Lower leg skin (tissue), 4 donors: Measurements from ENCODE around the gene CD2. TPM values are rescaled to one million over a fixed set of nuclear protein-coding genes. Genes with fewer than 3 reads are reported as not detected.

ENCODE experiments used
- DNase-seq, 2 donors: peaks; one replicate each; pipeline ENCODE4 v3.0.0-alpha.2; 2019; ENCODE audit warnings: low spot score in 2 of 2
- H3K4me3 ChIP-seq: fragments of 200-600 bp; sonication (generic); 2 replicates; pipeline ENCODE4 v1.5.1; 2017; ENCODE audit warnings: mild to moderate bottlenecking, low read depth; ENCODE audit not compliant: poor library complexity, severe bottlenecking
- POLR2A ChIP-seq, 2 donors: fragments of 450-650 bp; IDR thresholded peaks; one replicate each; pipeline ENCODE4 v1.6.1; 2016 to 2017; ENCODE audit warnings: antibody characterized with exemption in 2 of 2, mild to moderate bottlenecking in 1 of 2, moderate library complexity in 1 of 2
- WGBS, 2 donors: methylation state at CpG; one replicate each; pipeline ENCODE4 v1.1.5; 2018; 5-methylcytosine and 5-hydroxymethylcytosine counted together
- intact Hi-C: fragments of 100-400 bp; cut with DNase I; formaldehyde crosslinking; loops from one replicate; pipeline ENCODE4 v1.15.0; 2023; ENCODE audit warnings: low total_unique reads
- total RNA-seq, 4 donors: library from RNA; depleted of rRNA; stranded (reverse); fragments of >200 nt; gene quantifications; one replicate each; pipeline ENCODE4 v1.1.0, GENCODE V29; 2016
- TF ChIP-seq, protein P1 (sequence below), 3 donors: fragments of 450-650 bp; IDR thresholded peaks; one replicate each; pipeline ENCODE4 v1.5.1; 2016; ENCODE audit warnings: antibody characterized with exemption in 3 of 3, mild to moderate bottlenecking in 3 of 3, moderate library complexity in 2 of 3

CD2 gene
- total RNA-seq, 4 donors from 2014 or later = 0.78 to 1.1 (median 1.1) TPM; not detected in 1

DNA sequence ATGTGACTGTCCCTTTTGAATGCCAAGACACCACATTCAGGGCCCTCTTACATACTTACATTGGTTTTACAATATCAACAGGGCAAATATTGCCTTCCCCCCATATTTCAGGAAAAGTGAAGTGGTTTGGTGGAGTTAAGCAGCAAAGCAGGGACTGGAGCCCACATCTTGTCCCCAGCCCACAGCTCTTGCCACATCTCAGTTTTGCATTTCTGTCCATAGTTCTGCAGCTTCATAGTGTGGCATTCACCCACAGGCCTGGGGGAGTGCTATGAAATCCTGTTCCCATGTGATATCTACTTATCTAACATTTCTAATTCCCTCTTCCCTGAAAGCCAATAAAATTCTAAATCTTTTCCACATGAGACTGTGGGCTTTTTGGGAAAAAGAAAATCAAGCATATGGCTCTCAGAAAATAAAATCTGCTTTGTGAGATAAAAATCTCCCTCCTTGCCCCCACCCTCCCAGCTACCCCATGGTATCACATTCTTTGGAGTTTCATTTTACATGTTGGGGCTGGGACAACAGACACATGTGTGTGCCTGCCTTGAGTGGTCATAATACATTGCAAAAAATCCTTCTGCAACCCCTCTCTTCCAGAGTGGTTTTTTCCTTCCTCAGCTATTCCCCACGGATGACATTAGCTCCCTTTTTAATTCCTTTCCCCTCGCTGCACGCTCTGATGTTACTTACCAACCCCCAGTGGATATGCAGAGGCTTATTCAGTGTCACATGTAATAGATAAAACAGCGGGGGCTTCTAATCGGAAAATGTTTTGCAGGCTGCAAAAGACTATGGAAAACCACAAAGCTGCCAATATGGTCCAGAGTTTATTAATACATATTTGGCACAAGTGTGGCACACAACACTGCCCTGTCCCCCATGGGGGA is 20.5 kb upstream of the CD2 start:
- TF ChIP-seq POLR2A (IDR thresholded peaks at IDR 0.05) = no peak
- TF ChIP-seq, protein P1, sequence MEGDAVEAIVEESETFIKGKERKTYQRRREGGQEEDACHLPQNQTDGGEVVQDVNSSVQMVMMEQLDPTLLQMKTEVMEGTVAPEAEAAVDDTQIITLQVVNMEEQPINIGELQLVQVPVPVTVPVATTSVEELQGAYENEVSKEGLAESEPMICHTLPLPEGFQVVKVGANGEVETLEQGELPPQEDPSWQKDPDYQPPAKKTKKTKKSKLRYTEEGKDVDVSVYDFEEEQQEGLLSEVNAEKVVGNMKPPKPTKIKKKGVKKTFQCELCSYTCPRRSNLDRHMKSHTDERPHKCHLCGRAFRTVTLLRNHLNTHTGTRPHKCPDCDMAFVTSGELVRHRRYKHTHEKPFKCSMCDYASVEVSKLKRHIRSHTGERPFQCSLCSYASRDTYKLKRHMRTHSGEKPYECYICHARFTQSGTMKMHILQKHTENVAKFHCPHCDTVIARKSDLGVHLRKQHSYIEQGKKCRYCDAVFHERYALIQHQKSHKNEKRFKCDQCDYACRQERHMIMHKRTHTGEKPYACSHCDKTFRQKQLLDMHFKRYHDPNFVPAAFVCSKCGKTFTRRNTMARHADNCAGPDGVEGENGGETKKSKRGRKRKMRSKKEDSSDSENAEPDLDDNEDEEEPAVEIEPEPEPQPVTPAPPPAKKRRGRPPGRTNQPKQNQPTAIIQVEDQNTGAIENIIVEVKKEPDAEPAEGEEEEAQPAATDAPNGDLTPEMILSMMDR (IDR thresholded peaks at IDR 0.05) = no peak
- intact Hi-C loops = no loop called here
- no peak for DNase-seq
- no peak overlapping the region for H3K4me3 ChIP-seq
- WGBS, 2 donors = 71 to 75% methylated on average over 5 of the region's 5 CpGs

DNA sequence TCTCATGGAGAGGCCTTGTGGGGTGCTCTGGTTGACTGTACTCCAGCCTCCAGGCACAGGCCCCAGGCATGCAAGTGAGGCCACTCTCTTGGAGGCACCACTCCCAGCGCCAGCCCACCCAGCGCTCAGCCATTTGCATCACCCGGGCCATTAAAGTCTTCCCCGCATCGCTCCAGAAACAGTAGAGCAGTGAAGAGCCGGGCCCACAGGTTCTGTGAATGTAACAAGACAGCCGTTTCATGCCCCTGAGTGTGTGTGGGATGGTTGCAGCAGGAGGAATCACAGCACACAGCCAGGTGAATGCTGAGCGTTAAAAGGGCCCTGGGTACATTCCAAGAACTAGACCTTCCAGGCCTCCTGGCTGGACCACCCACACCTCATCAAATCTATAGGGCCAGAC is 19.0 kb upstream of the CD2 start:
- TF ChIP-seq POLR2A (IDR thresholded peaks at IDR 0.05) = no peak
- no peak overlapping the region for H3K4me3 ChIP-seq
- intact Hi-C loops = loop anchor here (5.0 kb wide), 1 partner anchor 322 kb away; no protein-coding TSS in a partner anchor
- 90 to 96% methylated on average over 8 of the region's 8 CpGs for WGBS, 2 donors
- DNase-seq = no peak

DNA sequence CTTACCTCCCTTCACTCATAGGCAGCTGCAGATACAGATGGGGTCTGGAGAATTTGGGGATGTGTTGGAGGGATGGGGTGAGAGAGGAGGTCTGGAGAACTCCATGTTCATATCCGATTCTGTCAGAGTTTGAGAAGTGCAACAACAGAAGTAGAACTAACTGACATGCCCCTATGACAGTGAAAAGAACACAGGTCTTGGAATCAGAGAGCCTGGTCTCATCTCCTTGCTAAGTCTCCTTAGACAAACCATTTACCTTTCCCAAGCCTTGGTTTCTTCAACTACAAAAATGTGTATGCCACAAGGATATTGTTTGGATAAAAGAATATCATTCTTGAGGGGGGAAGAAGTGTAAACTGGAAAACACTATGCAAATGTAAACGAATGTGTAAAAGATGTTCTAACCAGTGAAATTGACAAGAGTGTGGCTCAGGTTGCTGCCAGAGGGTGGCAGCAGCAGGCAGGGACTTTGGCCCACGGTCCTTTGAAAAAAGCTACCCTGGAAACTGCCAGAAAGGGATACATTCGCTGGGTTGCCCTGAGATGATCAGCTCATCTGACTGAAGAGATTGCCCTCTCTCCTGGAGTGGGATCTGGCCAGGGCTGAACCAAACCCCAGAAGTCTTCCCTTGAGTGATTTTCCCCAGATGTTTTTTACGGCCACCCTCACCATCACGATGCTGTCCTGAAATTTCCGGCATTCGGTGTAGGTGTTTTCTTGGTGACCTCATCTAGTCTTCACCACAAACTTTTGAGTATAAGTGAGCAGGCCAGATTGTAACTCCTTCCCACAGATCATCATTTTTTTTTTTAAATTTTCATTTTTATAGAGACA is 17.0 kb upstream of the CD2 start:
- intact Hi-C loops = loop anchor here (5.0 kb wide), 1 partner anchor 320 kb away; no protein-coding TSS in a partner anchor
- TF ChIP-seq, protein P1 (IDR thresholded peaks at IDR 0.05) = peak in 1 of 3 donors; percentile 83
- TF ChIP-seq POLR2A (IDR thresholded peaks at IDR 0.05) = no peak
- no peak for DNase-seq

DNA sequence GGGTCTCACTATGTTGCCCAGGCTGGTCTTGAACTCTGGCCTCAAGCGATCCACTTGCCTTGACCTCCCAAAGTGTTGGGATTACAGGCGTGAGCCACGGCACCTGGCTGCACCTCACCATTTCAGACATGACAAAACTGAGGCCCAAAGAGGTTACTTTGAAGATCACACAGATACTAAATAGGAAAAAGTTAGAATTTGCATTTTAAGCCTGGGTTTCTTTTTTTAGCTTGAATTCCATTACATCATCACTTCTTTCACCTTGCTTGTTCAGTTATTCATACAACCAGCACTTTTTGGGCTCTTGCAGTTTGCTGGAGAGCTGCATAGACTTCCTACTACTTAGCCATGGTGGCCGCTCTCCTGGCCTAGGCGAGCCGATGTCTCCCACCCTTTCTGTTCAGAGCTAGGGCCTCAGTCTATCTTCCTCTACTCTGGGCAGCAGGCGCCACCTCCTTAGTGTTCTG is 16.3 kb upstream of the CD2 start:
- no peak for DNase-seq
- WGBS, 2 donors = 90 to 95% methylated on average over 7 of the region's 7 CpGs
- no peak for TF ChIP-seq POLR2A (IDR thresholded peaks at IDR 0.05)
- intact Hi-C loops = loop anchor here (5.0 kb wide), 1 partner anchor 319 kb away; no protein-coding TSS in a partner anchor
- H3K4me3 ChIP-seq = no peak overlapping the region

More for the DNA sequence above, 17.0 kb upstream of the CD2 start:
- WGBS, 2 donors = 43 to 54% methylated on average over 8 of the region's 8 CpGs
- no peak overlapping the region for H3K4me3 ChIP-seq

DNA sequence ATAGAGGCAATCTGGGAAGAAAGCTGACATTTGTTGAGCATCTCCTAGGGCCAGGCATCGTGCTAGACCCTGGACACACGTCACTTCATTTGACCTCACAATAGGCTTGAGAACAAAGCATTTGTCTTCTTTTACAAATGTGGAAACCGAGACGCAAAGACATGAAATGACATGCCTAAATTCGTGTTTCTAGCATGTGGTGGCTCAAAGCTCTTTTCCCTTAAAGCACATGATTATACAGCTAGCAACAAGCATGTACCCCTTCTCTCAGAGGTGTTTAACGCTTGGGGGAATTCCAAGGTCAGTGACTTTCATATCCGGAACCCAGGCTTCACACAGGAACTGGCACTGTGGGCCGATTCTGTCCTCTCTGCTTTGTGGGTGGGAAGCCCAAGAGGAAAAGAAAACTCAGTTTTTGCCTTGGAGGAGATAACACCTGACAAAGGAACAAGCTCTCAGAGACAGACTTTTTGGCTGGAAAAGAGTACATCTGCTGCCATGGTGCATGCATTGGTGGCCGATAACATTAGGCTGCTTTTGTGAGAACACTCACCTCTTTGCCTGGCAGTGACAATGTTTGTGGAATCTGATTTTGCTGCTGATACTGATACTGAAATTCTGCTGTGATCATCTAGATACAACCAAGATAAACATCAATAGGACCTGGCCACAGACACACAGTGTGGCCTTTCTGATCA is 15.4 kb upstream of the CD2 start:
- intact Hi-C loops = loop anchor here (5.0 kb wide), 1 partner anchor 318 kb away; no protein-coding TSS in a partner anchor
- TF ChIP-seq, protein P1 (IDR thresholded peaks at IDR 0.05) = no peak
- no peak for TF ChIP-seq POLR2A (IDR thresholded peaks at IDR 0.05)
- 45 to 58% methylated on average over 9 of the region's 9 CpGs for WGBS, 2 donors
- H3K4me3 ChIP-seq = no peak overlapping the region
- DNase-seq = no peak

DNA sequence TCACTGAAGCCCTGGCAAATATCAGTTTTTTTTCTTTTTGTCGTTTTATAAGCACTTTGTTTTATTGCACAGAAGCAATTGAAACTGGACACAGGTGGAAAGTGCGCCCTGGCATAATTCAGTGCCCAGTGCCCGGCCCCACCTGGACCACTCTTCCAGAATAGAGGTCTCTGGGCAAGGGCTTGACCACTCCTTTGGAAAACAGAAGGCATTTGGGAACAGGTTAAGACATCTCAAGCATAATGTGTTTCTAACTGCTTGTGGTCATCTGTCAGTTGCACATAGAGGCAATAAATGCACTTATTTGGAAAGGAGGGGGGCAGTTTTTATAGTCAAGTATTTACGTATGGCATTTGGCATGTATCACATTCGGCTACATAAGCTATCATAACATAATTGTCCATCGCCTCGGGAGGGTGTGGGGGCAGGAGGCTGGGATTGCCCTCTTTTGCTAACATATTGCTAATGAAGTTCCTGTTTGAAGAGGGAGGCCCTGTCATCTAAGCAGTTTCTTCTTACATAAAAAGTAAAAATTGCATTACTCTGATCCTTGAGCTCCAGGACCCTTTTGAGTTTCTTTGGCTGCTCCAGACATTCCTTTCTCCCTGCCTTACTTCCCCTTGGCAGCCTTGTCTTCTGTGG is 14.7 kb upstream of the CD2 start:
- 88 to 89% methylated on average over 7 of the region's 7 CpGs for WGBS, 2 donors
- DNase-seq = no peak
- no peak overlapping the region for H3K4me3 ChIP-seq
- intact Hi-C loops = loop anchor here (5.0 kb wide), 1 partner anchor 318 kb away; no protein-coding TSS in a partner anchor
- no peak for TF ChIP-seq POLR2A (IDR thresholded peaks at IDR 0.05)
- TF ChIP-seq, protein P1 (IDR thresholded peaks at IDR 0.05) = no peak
